ENCODE results near the gene RAVER1. TPM values are rescaled to one million over a fixed set of nuclear protein-coding genes. Genes with fewer than 3 reads are reported as not detected.

The RAVER1 gene
- total and polyA plus RNA-seq, 10 donors = 4.8 to 45.1 (median 36.2) TPM

- Histone ChIP-seq H3K4me3 (peak overlapping the region in 1 of 8 donors; percentile 91), H3K27me3 (replicated peaks in 1 of 7) (no peaks in the 10 kb centered on the region), H3K9me3 (no peaks in the 10 kb centered on the region), H3K27ac (peak overlapping the region in 4 of 8 donors; percentile 93 to 95 (median 94)), H3K36me3 (peaks cover 0 to 43% (median 17%) of the 10 kb centered on the region in 6 donors), H3K4me1 (peaks cover 24 to 93% (median 61%) of the 10 kb centered on the region in 6 donors)
- DNase-seq = no peak
- WGBS, 5 donors = 71 to 85% (median 79%) methylated on average over 9 to 26 of the region's 26 CpGs
- intact Hi-C loops (cut with DNase I; ENCODE audit: low total_unique reads) = loop anchor here (10.0 kb wide), 1 partner anchor 61 kb away; the partner anchor contains the start of gene ICAM1
- TF ChIP-seq POLR2AphosphoS5 (IDR thresholded peaks at IDR 0.05) = peak in 1 of 3 donors; percentile 8
- TF ChIP-seq POLR2A (IDR thresholded peaks at IDR 0.05) = no peak
- TF ChIP-seq CTCF (IDR thresholded peaks at IDR 0.05 in 8 of 11, conservative IDR thresholded peaks at IDR 0.05 in 3 of 11) = no peak
These were observed 2.1 kb upstream of the RAVER1 start for GRCh38 chr19:10335352-10335985.

GRCh38 chr19:10334588-10335351, 1.4 kb upstream of the RAVER1 start:
- 53 to 72% (median 60%) methylated on average over 47 to 59 of the region's 59 CpGs for WGBS, 5 donors
- H3K4me1 ChIP-seq = peaks cover 21 to 90% (median 56%) of the 10 kb centered on the region in 6 donors
- no peaks in the 10 kb centered on the region for H3K9me3 ChIP-seq
- peak overlapping the region; percentile 14 to 95 (median 92) for H3K27ac ChIP-seq
- peaks cover 0 to 50% (median 24%) of the 10 kb centered on the region in 6 donors for H3K36me3 ChIP-seq
- intact Hi-C loops (cut with DNase I; ENCODE audit: low total_unique reads) = loop anchor here (10.0 kb wide), 1 partner anchor 60 kb away; the partner anchor contains the start of gene ICAM1
- TF ChIP-seq POLR2A (IDR thresholded peaks at IDR 0.05) = no peak
- TF ChIP-seq POLR2AphosphoS5 (IDR thresholded peaks at IDR 0.05) = peak; percentile 76 to 87 (median 84)
- peak in 2 of 11 experiments; percentile 11 to 13 for TF ChIP-seq CTCF (IDR thresholded peaks at IDR 0.05 in 8 of 11, conservative IDR thresholded peaks at IDR 0.05 in 3 of 11)
- H3K27me3 ChIP-seq (replicated peaks in 1 of 7) = no peaks in the 10 kb centered on the region
- peak; percentile 93 for DNase-seq
- H3K4me3 ChIP-seq = peak overlapping the region; percentile 1 to 91 (median 80)

- 43 to 55% (median 45%) methylated on average over 34 to 44 of the region's 44 CpGs for WGBS, 5 donors
- Histone ChIP-seq H3K27ac (peak overlapping the region; percentile 14 to 95 (median 92)), H3K4me1 (peaks cover 18 to 82% (median 50%) of the 10 kb centered on the region in 6 donors), H3K36me3 (peaks cover 0 to 58% (median 32%) of the 10 kb centered on the region in 6 donors), H3K9me3 (no peaks in the 10 kb centered on the region), H3K4me3 (peak overlapping the region; percentile 1 to 91 (median 80)), H3K27me3 (replicated peaks in 1 of 7) (no peaks in the 10 kb centered on the region)
- TF ChIP-seq POLR2A (IDR thresholded peaks at IDR 0.05) (no peak), CTCF (IDR thresholded peaks at IDR 0.05 in 8 of 11, conservative IDR thresholded peaks at IDR 0.05 in 3 of 11) (no peak)
- intact Hi-C loops (cut with DNase I; ENCODE audit: low total_unique reads) = loop anchor here (10.0 kb wide), 1 partner anchor 59 kb away; the partner anchor contains the start of gene ICAM1
- DNase-seq = no peak
These were observed 644 bp upstream of the RAVER1 start for GRCh38 chr19:10333758-10334587.
